ENCODE data around the gene WBP2. TPM values are rescaled to one million over a fixed set of nuclear protein-coding genes. Genes with fewer than 3 reads are reported as not detected.
A peak's percentile ranks its signal among the peaks of the same experiment; 100 is the strongest.

The WBP2 gene
- total and polyA plus RNA-seq, 9 of the 15 experiments (the other 6 are each of a cell fraction or from before 2014, with no cell fraction given), result 2.2 to 74.3 (median 20.0) TPM

DNA sequence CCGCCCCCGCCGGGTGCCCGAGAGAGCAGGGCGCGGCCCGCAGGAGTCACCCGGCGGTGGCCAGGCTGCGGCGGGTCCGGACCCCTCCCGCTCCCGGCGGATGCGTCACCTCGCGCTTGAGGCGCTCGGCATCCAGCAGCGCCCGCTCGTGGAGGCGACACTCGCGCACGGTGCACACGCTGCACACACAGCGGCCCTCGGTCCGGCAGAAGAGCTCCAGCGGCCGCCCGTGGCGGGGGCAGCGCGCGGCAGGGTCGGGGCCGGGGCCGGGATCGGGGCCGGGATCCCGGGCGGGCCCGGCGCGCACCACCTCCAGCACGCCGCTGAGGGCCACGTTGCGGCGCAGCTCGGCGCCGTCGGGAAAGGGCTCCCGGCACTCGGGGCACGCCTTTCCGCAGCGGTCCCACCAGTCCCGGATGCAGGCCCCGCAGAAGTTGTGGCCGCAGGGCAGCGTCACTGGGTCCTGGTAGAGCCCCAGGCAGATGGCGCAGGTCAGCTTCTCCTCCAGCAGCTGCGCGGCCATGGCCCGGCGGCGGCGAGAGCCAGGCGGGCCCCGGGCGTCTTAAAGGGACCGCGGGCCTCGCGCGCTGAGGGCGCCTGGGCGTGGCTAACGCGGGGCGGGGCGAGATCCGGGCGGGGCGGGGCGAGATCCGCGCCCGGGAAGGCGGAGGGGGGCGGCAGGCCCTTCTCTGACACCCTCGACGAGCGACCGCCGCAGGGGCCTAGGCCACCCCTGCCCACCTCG is 41.5 kb upstream of the WBP2 start, which contains the start of gene TRIM65 (continued):
- TF ChIP-seq ATF7 (IDR thresholded peaks at IDR 0.05), result peak; percentile 71; the same call in 1 of the 2 replicates
- TF ChIP-seq ZNF592 (IDR thresholded peaks at IDR 0.05), result no peak; the same call in none of the 2 replicates
- peak; percentile 10 for TF ChIP-seq PHF20 (IDR thresholded peaks at IDR 0.05; ENCODE audit: partially characterized antibody)
- TF ChIP-seq, protein P1, sequence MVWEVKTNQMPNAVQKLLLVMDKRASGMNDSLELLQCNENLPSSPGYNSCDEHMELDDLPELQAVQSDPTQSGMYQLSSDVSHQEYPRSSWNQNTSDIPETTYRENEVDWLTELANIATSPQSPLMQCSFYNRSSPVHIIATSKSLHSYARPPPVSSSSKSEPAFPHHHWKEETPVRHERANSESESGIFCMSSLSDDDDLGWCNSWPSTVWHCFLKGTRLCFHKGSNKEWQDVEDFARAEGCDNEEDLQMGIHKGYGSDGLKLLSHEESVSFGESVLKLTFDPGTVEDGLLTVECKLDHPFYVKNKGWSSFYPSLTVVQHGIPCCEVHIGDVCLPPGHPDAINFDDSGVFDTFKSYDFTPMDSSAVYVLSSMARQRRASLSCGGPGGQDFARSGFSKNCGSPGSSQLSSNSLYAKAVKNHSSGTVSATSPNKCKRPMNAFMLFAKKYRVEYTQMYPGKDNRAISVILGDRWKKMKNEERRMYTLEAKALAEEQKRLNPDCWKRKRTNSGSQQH (CRISPR knock-in tag; IDR thresholded peaks at IDR 0.05), result no peak
- TF ChIP-seq POLR2AphosphoS5 (IDR thresholded peaks at IDR 0.05; ENCODE audit: control insufficient read depth, insufficient read depth, low read depth, low read length), result peak; percentile 43; the same call in 1 of the 2 replicates
- TF ChIP-seq POLR3A (IDR thresholded peaks at IDR 0.05; ENCODE audit: borderline replicate concordance, extremely low read depth, insufficient read depth, insufficient read length), result no peak
- TF ChIP-seq DEAF1 (CRISPR knock-in tag; IDR thresholded peaks at IDR 0.05), result peak; percentile 29; the same call in 1 of the 2 replicates
- peak; percentile 59; the same call in 1 of the 2 replicates for TF ChIP-seq ZNF263 (CRISPR knock-in tag; IDR thresholded peaks at IDR 0.05; ENCODE audit: borderline replicate concordance)
- peak; percentile 45; the same call in 1 of the 2 replicates for TF ChIP-seq ZNF24 (IDR thresholded peaks at IDR 0.05)
- no peak for TF ChIP-seq SRSF1 (IDR thresholded peaks at IDR 0.05; ENCODE audit: low read depth, low read length)
- TF ChIP-seq SRF (CRISPR knock-in tag; IDR thresholded peaks at IDR 0.05), result peak in 1 of 2 experiments; percentile 38; a peak in 2 of 4 replicates
- no peak for TF ChIP-seq ZNF384 (IDR thresholded peaks at IDR 0.05; ENCODE audit: low read depth, low read length)
- peak; percentile 62 for TF ChIP-seq HNRNPLL (IDR thresholded peaks at IDR 0.05; ENCODE audit: low read depth, low read length, poor library complexity, severe bottlenecking)
- peak; percentile 61 for TF ChIP-seq POLR2H (tag; IDR thresholded peaks at IDR 0.05; ENCODE audit: low read depth)
- TF ChIP-seq RCOR1 (IDR thresholded peaks at IDR 0.05; ENCODE audit: borderline replicate concordance in 1 of 2, low read depth in 2 of 2, low read length in 2 of 2), result no peak; a peak in 1 of 4 replicates
- TF ChIP-seq, protein P2, sequence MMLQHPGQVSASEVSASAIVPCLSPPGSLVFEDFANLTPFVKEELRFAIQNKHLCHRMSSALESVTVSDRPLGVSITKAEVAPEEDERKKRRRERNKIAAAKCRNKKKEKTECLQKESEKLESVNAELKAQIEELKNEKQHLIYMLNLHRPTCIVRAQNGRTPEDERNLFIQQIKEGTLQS (IDR thresholded peaks at IDR 0.05), result peak; percentile 79
- TF ChIP-seq, protein P2 (CRISPR knock-in tag; conservative IDR thresholded peaks at IDR 0.05), result peak; percentile 69
- peak in 1 of 2 experiments; percentile 59; a peak in 2 of 4 replicates for TF ChIP-seq HDAC1 (IDR thresholded peaks at IDR 0.05)

All from K562 (cell line).